Measurements from ENCODE around the gene PLCH2.

- TF ChIP-seq CTCF (conservative IDR thresholded peaks at IDR 0.05; ENCODE audit: low read length), result no peak
- TF ChIP-seq EZH2phosphoT487 (IDR thresholded peaks at IDR 0.05; ENCODE audit: borderline replicate concordance), result no peak
Observed at GRCh38 chr1:2438641-2439040, 37.4 kb upstream of the PLCH2 start.
